ENCODE results near the gene PRDM16.

- TF ChIP-seq CTCF (IDR thresholded peaks at IDR 0.05), result no peak
- no peak for TF ChIP-seq POLR2A (IDR thresholded peaks at IDR 0.05)
Observed at GRCh38 chr1:3233031-3233430, 164.0 kb downstream of the PRDM16 start.
